Gastroesophageal sphincter (tissue), 4 donors: ENCODE data around the gene SLC24A5. TPM values are rescaled to one million over a fixed set of nuclear protein-coding genes. Genes with fewer than 3 reads are reported as not detected.

ENCODE experiments used
- ATAC-seq: fragments of 150-250 bp; one replicate; pipeline ENCODE4 v1.9.1; 2016; ENCODE audit warnings: mild to moderate bottlenecking, moderate library complexity
- H3K27ac ChIP-seq, 4 donors: fragments of 200-600 bp; sonication (generic) in 3 of 4; 1 replicate in 3 of 4; 2 replicates in 1 of 4; pipeline ENCODE4 v1.5.1; 2016 to 2019
- H3K27me3 ChIP-seq: fragments of 200-600 bp; sonication (generic); one replicate; pipeline ENCODE4 v1.5.1; 2019
- H3K36me3 ChIP-seq, 2 donors: fragments of 200-600 bp; sonication (generic); one replicate each; pipeline ENCODE4 v1.5.1; 2019; ENCODE audit warnings: control low read depth in 1 of 2
- H3K4me1 ChIP-seq, 3 donors: fragments of 200-600 bp; sonication (generic); 1 replicate in 2 of 3; 2 replicates in 1 of 3; pipeline ENCODE4 v1.5.1; 2016 to 2019; ENCODE audit warnings: control low read depth in 2 of 3
- H3K4me3 ChIP-seq, 2 donors: fragments of 200-600 bp; sonication (generic); one replicate each; pipeline ENCODE4 v1.5.1; 2019; ENCODE audit warnings: mild to moderate bottlenecking in 1 of 2, moderate library complexity in 1 of 2
- H3K9me3 ChIP-seq, 3 donors: fragments of 200-600 bp; sonication (generic); one replicate each; pipeline ENCODE4 v1.5.1; 2017 to 2019; ENCODE audit warnings: control low read depth in 2 of 3
- CTCF ChIP-seq, 4 experiments: fragments of 200-600 bp in 2 of 4; fragments of 450-650 bp in 2 of 4; sonication (generic) in 1 of 4; IDR thresholded peaks; one replicate each; pipeline ENCODE4 v1.5.1; 2017 to 2019; ENCODE audit warnings: antibody characterized with exemption in 4 of 4, mild to moderate bottlenecking in 2 of 4, moderate library complexity in 2 of 4
- EP300 ChIP-seq: sonication (generic); formaldehyde crosslinking; IDR thresholded peaks from one replicate; pipeline ENCODE4 v1.6.1; 2017; ENCODE audit warnings: antibody characterized with exemption, mild to moderate bottlenecking
- POLR2A ChIP-seq, 2 donors: fragments of 450-650 bp; IDR thresholded peaks; one replicate each; pipeline ENCODE4 v1.6.1; 2017; ENCODE audit warnings: antibody characterized with exemption in 2 of 2, mild to moderate bottlenecking in 2 of 2, moderate library complexity in 1 of 2
- POLR2AphosphoS5 ChIP-seq: sonication (generic); formaldehyde crosslinking; IDR thresholded peaks from one replicate; pipeline ENCODE4 v1.6.1; 2017; ENCODE audit warnings: antibody characterized with exemption
- WGBS, 2 donors: methylation state at CpG; one replicate each; pipeline ENCODE4 v1.1.5; 2018; ENCODE audit warnings: low coverage in 1 of 2; 5-methylcytosine and 5-hydroxymethylcytosine counted together
- total RNA-seq, 4 donors: library from RNA; depleted of rRNA; stranded (reverse); fragments of >200 nt; gene quantifications; one replicate each; pipeline ENCODE4 v1.1.0, GENCODE V29; 2016

Gene SLC24A5
- total RNA-seq, 4 donors from 2014 or later, result not detected

GRCh38 chr15:48084759-48085590 lies 35.8 kb upstream of the SLC24A5 start:
- Histone ChIP-seq H3K27ac (no peak overlapping the region), H3K4me3 (no peak overlapping the region), H3K9me3 (no peaks in the 10 kb centered on the region), H3K36me3 (no peaks in the 10 kb centered on the region), H3K27me3 (no peaks in the 10 kb centered on the region), H3K4me1 (peaks cover 0 to 11% (median 0%) of the 10 kb centered on the region in 3 donors)
- no peak for ATAC-seq
- 36 to 68% methylated on average over 1 to 6 of the region's 6 CpGs for WGBS, 2 donors
- TF ChIP-seq POLR2A (IDR thresholded peaks at IDR 0.05), result no peak
- no peak for TF ChIP-seq POLR2AphosphoS5
- peak in 2 of 4 experiments; percentile 12 to 36 for TF ChIP-seq CTCF (IDR thresholded peaks at IDR 0.05)

- no peak for ATAC-seq
- Histone ChIP-seq H3K9me3 (no peaks in the 10 kb centered on the region), H3K36me3 (no peaks in the 10 kb centered on the region), H3K4me1 (peaks cover 0 to 11% (median 0%) of the 10 kb centered on the region in 3 donors), H3K4me3 (no peak overlapping the region), H3K27me3 (no peaks in the 10 kb centered on the region), H3K27ac (no peak overlapping the region)
- 79 to 87% methylated on average over 5 to 6 of the region's 6 CpGs for WGBS, 2 donors
- TF ChIP-seq EP300, result no peak
- no peak for TF ChIP-seq CTCF (IDR thresholded peaks at IDR 0.05)
These were observed 35.2 kb upstream of the SLC24A5 start for GRCh38 chr15:48085591-48085930.

- no peaks in the 10 kb centered on the region for H3K27me3 ChIP-seq
- H3K36me3 ChIP-seq, result no peaks in the 10 kb centered on the region
- no peak overlapping the region for H3K4me3 ChIP-seq
- TF ChIP-seq POLR2A (IDR thresholded peaks at IDR 0.05) (no peak), POLR2AphosphoS5 (no peak), CTCF (IDR thresholded peaks at IDR 0.05) (no peak), EP300 (no peak)
- H3K27ac ChIP-seq, result no peak overlapping the region
- no peaks in the 10 kb centered on the region for H3K9me3 ChIP-seq
- H3K4me1 ChIP-seq, result peaks cover 0 to 11% (median 0%) of the 10 kb centered on the region in 3 donors
- no peak for ATAC-seq
- 50 to 52% methylated on average over 4 to 5 of the region's 5 CpGs for WGBS, 2 donors
These were observed 34.7 kb upstream of the SLC24A5 start for GRCh38 chr15:48086133-48086532.

- ATAC-seq, result no peak
- TF ChIP-seq POLR2AphosphoS5 (no peak), POLR2A (IDR thresholded peaks at IDR 0.05) (no peak), CTCF (IDR thresholded peaks at IDR 0.05) (no peak), EP300 (no peak)
- 23 to 47% methylated on average over 4 to 5 of the region's 5 CpGs for WGBS, 2 donors
- Histone ChIP-seq H3K4me3 (no peak overlapping the region), H3K4me1 (peaks cover 0 to 11% (median 0%) of the 10 kb centered on the region in 3 donors), H3K27me3 (no peaks in the 10 kb centered on the region), H3K36me3 (no peaks in the 10 kb centered on the region), H3K9me3 (no peaks in the 10 kb centered on the region), H3K27ac (no peak overlapping the region)
These were observed 34.2 kb upstream of the SLC24A5 start for GRCh38 chr15:48086576-48086975.

GRCh38 chr15:48087844-48088243 lies 32.9 kb upstream of the SLC24A5 start:
- Histone ChIP-seq H3K27me3 (no peaks in the 10 kb centered on the region), H3K36me3 (no peaks in the 10 kb centered on the region), H3K9me3 (no peaks in the 10 kb centered on the region), H3K4me1 (peaks cover 0 to 11% (median 0%) of the 10 kb centered on the region in 3 donors), H3K27ac (no peak overlapping the region), H3K4me3 (no peak overlapping the region)
- 60 to 86% methylated on average over 2 of the region's 3 CpGs for WGBS, 2 donors
- no peak for ATAC-seq
- TF ChIP-seq POLR2AphosphoS5 (no peak), CTCF (IDR thresholded peaks at IDR 0.05) (no peak), EP300 (no peak), POLR2A (IDR thresholded peaks at IDR 0.05) (no peak)
